OCI-LY7 (cell line): Measurements from ENCODE around the gene C3orf18. TPM values are rescaled to one million over a fixed set of nuclear protein-coding genes. Genes with fewer than 3 reads are reported as not detected.

ENCODE experiments used
- BruUV-seq: library from RNA; stranded (reverse); fragments of 400-500 nt; replicated peaks from 2 replicates; lab custom pipeline; 2021; lab: Mats Ljungman, UMichigan
- CTCF ChIA-PET: fragments of 300-600 bp; sonication (Branson Sonifier 250); formaldehyde crosslinking; loops from one replicate; lab custom pipeline; 2022; ENCODE audit warnings: antibody characterized with exemption; ENCODE audit not compliant: unreplicated experiment; lab: Charles Lee
- POLR2A ChIA-PET: fragments of 300-600 bp; sonication (Branson Sonifier 250); formaldehyde crosslinking; loops from one replicate; lab custom pipeline; 2022; ENCODE audit warnings: antibody characterized with exemption; lab: Charles Lee
- DNase-seq: peaks from one replicate; pipeline ENCODE4 v3.0.0-alpha.2; 2015; ENCODE audit warnings: low spot score
- H2AFZ ChIP-seq: fragments of 200-600 bp; sonication (generic), shearing (Covaris generic); 2 replicates; pipeline ENCODE4 v1.6.1; 2014; ENCODE audit warnings: mild to moderate bottlenecking, antibody characterized with exemption, low read length, moderate library complexity
- H3K27ac ChIP-seq: fragments of 200-600 bp; sonication (generic); 2 replicates; pipeline ENCODE4 v1.5.1; 2014; ENCODE audit warnings: mixed run types, low read depth, mild to moderate bottlenecking, moderate library complexity, low read length, inconsistent platforms; ENCODE audit not compliant: poor library complexity, severe bottlenecking
- H3K36me3 ChIP-seq: fragments of 200-600 bp; sonication (generic); 2 replicates; pipeline ENCODE4 v1.6.1; 2014; ENCODE audit warnings: mild to moderate bottlenecking, antibody characterized with exemption, low read length, moderate library complexity, mixed read lengths; ENCODE audit not compliant: insufficient read depth
- H3K4me1 ChIP-seq: fragments of 200-600 bp; sonication (generic); 2 replicates; pipeline ENCODE4 v1.5.1; 2014; ENCODE audit warnings: mild to moderate bottlenecking, low read length; ENCODE audit not compliant: insufficient read depth, poor library complexity, severe bottlenecking
- H3K4me2 ChIP-seq: fragments of 200-600 bp; sonication (generic); 2 replicates; pipeline ENCODE4 v1.6.1; 2014; ENCODE audit warnings: mild to moderate bottlenecking, low read length
- H3K4me3 ChIP-seq: fragments of 200-600 bp; sonication (generic); 2 replicates; pipeline ENCODE4 v1.5.1; 2014; ENCODE audit warnings: mild to moderate bottlenecking, low read depth, low read length; ENCODE audit not compliant: poor library complexity, severe bottlenecking
- H3K79me2 ChIP-seq: fragments of 200-600 bp; sonication (generic); 2 replicates; pipeline ENCODE4 v1.6.1; 2016; ENCODE audit warnings: low read depth, mild to moderate bottlenecking, low read length, moderate library complexity, mixed read lengths; ENCODE audit not compliant: insufficient read depth
- H3K9me2 ChIP-seq: fragments of 200-600 bp; sonication (generic); 2 replicates; pipeline ENCODE4 v1.6.1; 2016; ENCODE audit warnings: mild to moderate bottlenecking, low read length, mixed read lengths; ENCODE audit not compliant: insufficient read depth
- H3K9me3 ChIP-seq: fragments of 200-600 bp; sonication (generic); 2 replicates; pipeline ENCODE4 v1.6.1; 2014; ENCODE audit warnings: mild to moderate bottlenecking, mixed run types, low read length, mixed read lengths
- H4K20me1 ChIP-seq: fragments of 200-600 bp; sonication (generic); 2 replicates; pipeline ENCODE4 v1.6.1; 2014; ENCODE audit warnings: mild to moderate bottlenecking, antibody characterized with exemption, low read length, moderate library complexity, mixed read lengths; ENCODE audit not compliant: insufficient read depth
- EZH2phosphoT487 ChIP-seq: fragments of 200-600 bp; sonication (generic); IDR thresholded peaks from 2 replicates; pipeline ENCODE4 v1.6.1; 2018; ENCODE audit warnings: low read depth, borderline replicate concordance, mild to moderate bottlenecking, mixed run types, antibody characterized with exemption, low read length, moderate library complexity, mixed read lengths
- intact Hi-C: fragments of 100-400 bp; cut with micrococcal nuclease; formaldehyde crosslinking; loops from one replicate; pipeline ENCODE4 v1.10.0; 2022; ENCODE audit not compliant: unreplicated experiment
- total RNA-seq, 2 experiments: library from RNA; depleted of rRNA in 1 of 2; stranded (reverse); fragments of >200 nt in 1 of 2; shearing (Covaris generic) in 1 of 2; gene quantifications; 2 replicates each; pipeline ENCODE4 v1.2.3, GENCODE V29; 2014 to 2022
- TF ChIP-seq, protein P1 (sequence below): fragments of 200-600 bp; sonication (generic); conservative IDR thresholded peaks from 2 replicates; pipeline ENCODE4 v1.5.1; 2014; ENCODE audit warnings: mild to moderate bottlenecking, antibody characterized with exemption, low read length, moderate library complexity, mixed read lengths

The C3orf18 gene
- total RNA-seq, 2 experiments from 2014 or later: 8.0 to 9.5 TPM

DNA sequence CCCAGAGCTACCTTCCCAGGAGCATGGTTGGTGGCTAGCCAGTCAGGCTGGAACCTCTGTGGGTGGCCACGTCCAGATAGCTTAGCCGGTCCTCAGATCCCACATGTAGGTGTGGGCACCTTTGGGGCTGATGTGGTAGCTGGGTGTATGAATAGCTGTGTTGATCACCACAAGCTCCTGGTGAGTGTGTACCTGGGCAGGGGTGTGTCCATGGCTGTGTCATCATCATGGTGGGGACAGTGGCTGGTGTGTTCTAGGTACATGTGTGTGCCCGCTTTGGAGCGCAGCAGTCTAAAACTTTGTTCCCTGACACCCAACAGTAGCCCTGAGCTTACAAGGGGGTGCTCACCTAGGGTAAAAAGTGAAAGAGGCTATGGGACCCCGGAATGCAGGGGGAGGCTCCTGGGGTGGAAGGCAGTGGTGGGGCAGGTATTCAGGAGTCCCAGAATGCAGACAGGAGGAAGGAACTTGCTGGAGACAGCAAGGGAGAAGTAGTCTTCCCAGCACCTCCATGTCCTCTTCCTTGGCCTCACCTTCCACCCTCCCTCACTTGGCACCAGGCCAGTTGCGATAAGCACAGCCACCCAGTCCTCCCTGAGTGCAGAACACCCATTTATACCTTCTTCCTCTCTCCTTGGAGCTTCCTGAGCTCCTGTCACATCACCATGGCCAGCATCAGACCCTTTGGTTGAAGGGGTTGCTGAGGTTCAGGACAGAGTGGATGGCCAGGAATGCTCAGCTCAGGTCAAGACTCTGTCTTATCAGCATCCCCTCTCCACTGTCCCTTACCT is 42.8 kb upstream of the C3orf18 start:
- H3K4me2 ChIP-seq: no peak overlapping the region
- no peak for DNase-seq
- intact Hi-C loops: loop anchor here (5.0 to 10.0 kb wide), 2 partner anchors 58 to 364 kb away; no protein-coding TSS in a partner anchor
- ChIA-PET POLR2A (no interaction called here), CTCF (interaction anchor here (1.7 kb wide), 1 partner anchor 39 kb away, joined by 3 read pairs; no protein-coding TSS in a partner anchor)
- TF ChIP-seq, protein P1, sequence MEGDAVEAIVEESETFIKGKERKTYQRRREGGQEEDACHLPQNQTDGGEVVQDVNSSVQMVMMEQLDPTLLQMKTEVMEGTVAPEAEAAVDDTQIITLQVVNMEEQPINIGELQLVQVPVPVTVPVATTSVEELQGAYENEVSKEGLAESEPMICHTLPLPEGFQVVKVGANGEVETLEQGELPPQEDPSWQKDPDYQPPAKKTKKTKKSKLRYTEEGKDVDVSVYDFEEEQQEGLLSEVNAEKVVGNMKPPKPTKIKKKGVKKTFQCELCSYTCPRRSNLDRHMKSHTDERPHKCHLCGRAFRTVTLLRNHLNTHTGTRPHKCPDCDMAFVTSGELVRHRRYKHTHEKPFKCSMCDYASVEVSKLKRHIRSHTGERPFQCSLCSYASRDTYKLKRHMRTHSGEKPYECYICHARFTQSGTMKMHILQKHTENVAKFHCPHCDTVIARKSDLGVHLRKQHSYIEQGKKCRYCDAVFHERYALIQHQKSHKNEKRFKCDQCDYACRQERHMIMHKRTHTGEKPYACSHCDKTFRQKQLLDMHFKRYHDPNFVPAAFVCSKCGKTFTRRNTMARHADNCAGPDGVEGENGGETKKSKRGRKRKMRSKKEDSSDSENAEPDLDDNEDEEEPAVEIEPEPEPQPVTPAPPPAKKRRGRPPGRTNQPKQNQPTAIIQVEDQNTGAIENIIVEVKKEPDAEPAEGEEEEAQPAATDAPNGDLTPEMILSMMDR: no peak
- TF ChIP-seq EZH2phosphoT487: no peak
- H4K20me1 ChIP-seq: no peaks in the 10 kb centered on the region
- no peak overlapping the region for H2AFZ ChIP-seq
- H3K36me3 ChIP-seq: no peaks in the 10 kb centered on the region
- H3K79me2 ChIP-seq: no peaks in the 10 kb centered on the region
- no peaks in the 10 kb centered on the region for H3K9me3 ChIP-seq
- BruUV-seq: no TSS peak
- H3K4me1 ChIP-seq: no peaks in the 10 kb centered on the region
- H3K9me2 ChIP-seq: no peaks in the 10 kb centered on the region
- H3K4me3 ChIP-seq: no peak overlapping the region
- H3K27ac ChIP-seq: no peak overlapping the region

DNA sequence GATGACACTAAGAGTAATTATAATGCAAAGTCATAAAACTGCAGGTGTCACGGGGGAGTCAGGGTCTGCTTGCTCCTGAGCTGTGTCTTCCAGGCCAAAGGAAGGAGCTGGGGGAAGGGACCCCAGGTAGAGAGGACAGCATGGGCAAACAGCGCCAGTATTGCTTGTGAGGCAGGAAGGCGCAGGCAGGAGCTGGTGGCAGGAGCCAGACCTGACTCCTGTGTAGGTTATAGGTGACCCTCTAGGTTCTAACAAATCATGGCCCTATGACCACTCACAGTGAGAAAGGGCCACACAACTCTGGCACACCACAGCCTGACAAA is 42.2 kb upstream of the C3orf18 start:
- no peaks in the 10 kb centered on the region for H3K4me1 ChIP-seq
- H3K9me3 ChIP-seq: no peaks in the 10 kb centered on the region
- no peaks in the 10 kb centered on the region for H3K79me2 ChIP-seq
- H3K4me3 ChIP-seq: no peak overlapping the region
- no peaks in the 10 kb centered on the region for H4K20me1 ChIP-seq
- no peak for TF ChIP-seq EZH2phosphoT487
- TF ChIP-seq, protein P1: no peak
- no peak overlapping the region for H3K27ac ChIP-seq
- no peak for DNase-seq
- POLR2A ChIA-PET: no interaction called here
- no peaks in the 10 kb centered on the region for H3K9me2 ChIP-seq
- no peak overlapping the region for H2AFZ ChIP-seq
- intact Hi-C loops: loop anchor here (5.0 to 10.0 kb wide), 2 partner anchors 57 to 365 kb away; no protein-coding TSS in a partner anchor
- BruUV-seq: no TSS peak
- CTCF ChIA-PET: no interaction called here
- H3K4me2 ChIP-seq: no peak overlapping the region
- no peaks in the 10 kb centered on the region for H3K36me3 ChIP-seq

DNA sequence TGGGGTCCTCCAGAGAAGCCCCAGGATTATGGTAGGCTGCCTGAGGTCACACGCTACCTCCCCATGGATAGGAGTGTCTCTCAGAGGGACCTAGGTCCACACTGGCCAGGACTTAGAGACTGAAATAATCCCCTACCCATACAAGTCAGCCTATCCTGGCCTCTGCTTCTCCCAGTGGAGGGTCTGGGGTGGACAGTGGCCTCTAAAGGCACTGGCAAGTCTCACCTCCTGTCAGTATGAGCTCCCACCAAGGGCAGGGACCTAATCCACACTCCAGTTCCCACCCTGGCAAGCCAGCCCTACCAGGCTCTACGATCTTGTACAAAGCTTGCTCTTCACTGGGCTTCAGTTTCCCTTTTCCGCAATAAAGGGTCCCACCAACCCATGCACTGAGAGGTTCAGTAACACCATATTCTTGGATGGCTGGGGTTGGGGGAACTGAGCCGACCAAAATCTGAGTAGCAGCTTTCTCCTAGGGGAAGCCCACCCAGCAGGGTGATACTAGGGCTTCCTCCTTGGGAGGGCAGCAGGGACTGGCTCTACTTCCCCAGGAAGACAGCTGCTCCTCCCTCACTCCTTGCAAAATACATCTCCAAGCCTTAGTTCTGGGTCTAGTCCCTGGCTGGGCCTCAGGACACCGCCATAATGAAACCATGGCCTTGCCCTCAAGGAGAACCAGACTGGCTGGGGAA is 41.7 kb upstream of the C3orf18 start:
- no peaks in the 10 kb centered on the region for H3K4me1 ChIP-seq

More for the DNA sequence above, 41.7 kb upstream of the C3orf18 start:
- ChIA-PET CTCF (no interaction called here), POLR2A (no interaction called here)
- BruUV-seq: no TSS peak
- H3K27ac ChIP-seq: no peak overlapping the region
- no peaks in the 10 kb centered on the region for H3K36me3 ChIP-seq
- DNase-seq: no peak
- H3K4me3 ChIP-seq: no peak overlapping the region
- no peaks in the 10 kb centered on the region for H3K9me2 ChIP-seq
- no peaks in the 10 kb centered on the region for H3K79me2 ChIP-seq
- no peaks in the 10 kb centered on the region for H3K9me3 ChIP-seq
- no peak overlapping the region for H2AFZ ChIP-seq
- intact Hi-C loops: no loop called here
- no peaks in the 10 kb centered on the region for H4K20me1 ChIP-seq
- H3K4me2 ChIP-seq: no peak overlapping the region
- no peak for TF ChIP-seq EZH2phosphoT487
- TF ChIP-seq, protein P1: no peak
